Thymus (tissue), 11 donors: ENCODE results near the gene TOMM20. TPM values are rescaled to one million over a fixed set of nuclear protein-coding genes. Genes with fewer than 3 reads are reported as not detected.
"Not testable (repeated sequence)": the region's sequence is repeated elsewhere in the genome, so short reads cannot be mapped to it uniquely, and the experiment has no call there.

Experiments used
- DNase-seq, 9 donors: peaks; one replicate each; pipeline ENCODE4 v3.0.0-alpha.2; 2013; ENCODE audit warnings: low spot score in 9 of 9, low read depth in 6 of 9, missing footprints in 1 of 9
- H3K27ac ChIP-seq, 2 donors: one replicate each; pipeline ENCODE4 v1.5.1; 2013; ENCODE audit warnings: control low read depth in 1 of 2, low read depth in 1 of 2, low read length in 1 of 2, mild to moderate bottlenecking in 1 of 2, moderate library complexity in 1 of 2
- H3K27me3 ChIP-seq, 2 donors: one replicate each; pipeline ENCODE4 v1.5.1; 2013; ENCODE audit warnings: low read length in 1 of 2; ENCODE audit not compliant: control insufficient read depth in 2 of 2, insufficient read depth in 1 of 2
- H3K36me3 ChIP-seq, 2 donors: one replicate each; pipeline ENCODE4 v1.5.1; 2013; ENCODE audit warnings: low read length in 1 of 2, mild to moderate bottlenecking in 1 of 2, moderate library complexity in 1 of 2; ENCODE audit not compliant: control insufficient read depth in 2 of 2, insufficient read depth in 2 of 2
- H3K4me1 ChIP-seq, 2 donors: one replicate each; pipeline ENCODE4 v1.5.1; 2013; ENCODE audit warnings: low read length in 2 of 2; ENCODE audit not compliant: control insufficient read depth in 2 of 2, insufficient read depth in 2 of 2
- H3K4me3 ChIP-seq, 2 donors: one replicate each; pipeline ENCODE4 v1.5.1; 2013; ENCODE audit warnings: low read length in 2 of 2, control low read depth in 1 of 2, mild to moderate bottlenecking in 1 of 2
- H3K9me3 ChIP-seq, 2 donors: one replicate each; pipeline ENCODE4 v1.5.1; 2013; ENCODE audit warnings: low read length in 1 of 2, mild to moderate bottlenecking in 1 of 2; ENCODE audit not compliant: control insufficient read depth in 2 of 2, insufficient read depth in 1 of 2
- WGBS: extraction: QIAGEN DNeasy Blood & Tissue Kit; methylation state at CpG from one replicate; pipeline ENCODE4 v1.1.7; 2013; 5-methylcytosine and 5-hydroxymethylcytosine counted together
- polyA plus RNA-seq: library from polyadenylated mRNA; stranded (reverse); fragments of 200-250 nt; gene quantifications from one replicate; pipeline ENCODE4 v1.2.3, GENCODE V29; 2013
- total RNA-seq: library from RNA; stranded (reverse); fragments of 120-200 nt; gene quantifications from one replicate; pipeline ENCODE4 v1.2.4, GENCODE V29; 2013
- donor health status: healthy.

Gene TOMM20
- total and polyA plus RNA-seq, 2 donors: 54.1 to 76.8 TPM

GRCh38 chr1:235159930-235160329, 31.3 kb upstream of the TOMM20 start:
- Histone ChIP-seq H3K4me1 (peaks cover 12 to 14% of the 10 kb centered on the region in 2 donors), H3K4me3 (peak overlapping the region in 1 of 2 donors; percentile 75), H3K36me3 (peaks cover 16 to 41% of the 10 kb centered on the region in 2 donors)
- 96% methylated on average over 9 of the region's 9 CpGs for WGBS
- not testable (repeated sequence) for H3K27me3 ChIP-seq, H3K27ac ChIP-seq, DNase-seq, H3K9me3 ChIP-seq

- not testable (repeated sequence) for H3K4me3 ChIP-seq, H3K27me3 ChIP-seq, H3K27ac ChIP-seq, H3K9me3 ChIP-seq, DNase-seq
- H3K36me3 ChIP-seq: peaks cover 18 to 47% of the 10 kb centered on the region in 2 donors
- peaks cover 12 to 14% of the 10 kb centered on the region in 2 donors for H3K4me1 ChIP-seq
- 99% methylated on average over 9 of the region's 9 CpGs for WGBS
Measured at GRCh38 chr1:235159284-235159683, 30.6 kb upstream of the TOMM20 start.

- Histone ChIP-seq H3K27ac (no peak overlapping the region), H3K4me3 (no peak overlapping the region), H3K9me3 (no peaks in the 10 kb centered on the region), H3K36me3 (peaks cover 24 to 51% of the 10 kb centered on the region in 2 donors), H3K4me1 (peaks cover 12 to 14% of the 10 kb centered on the region in 2 donors), H3K27me3 (no peaks in the 10 kb centered on the region)
- WGBS: 97% methylated on average over 6 of the region's 6 CpGs
- DNase-seq: no peak
Measured at GRCh38 chr1:235158680-235159079, 30.0 kb upstream of the TOMM20 start.

- peaks cover 31 to 65% of the 10 kb centered on the region in 2 donors for H3K36me3 ChIP-seq
- no peaks in the 10 kb centered on the region for H3K27me3 ChIP-seq
- H3K27ac ChIP-seq: no peak overlapping the region
- peaks cover 12 to 14% of the 10 kb centered on the region in 2 donors for H3K4me1 ChIP-seq
- no peak overlapping the region for H3K4me3 ChIP-seq
- DNase-seq: no peak
- 98% methylated on average over 4 of the region's 4 CpGs for WGBS
- H3K9me3 ChIP-seq: no peaks in the 10 kb centered on the region
Measured at GRCh38 chr1:235157150-235157549, 28.5 kb upstream of the TOMM20 start.

- H3K27me3 ChIP-seq: no peaks in the 10 kb centered on the region
- no peaks in the 10 kb centered on the region for H3K9me3 ChIP-seq
- no peak overlapping the region for H3K27ac ChIP-seq
- H3K36me3 ChIP-seq: peaks cover 31 to 68% of the 10 kb centered on the region in 2 donors
- peaks cover 8 to 10% of the 10 kb centered on the region in 2 donors for H3K4me1 ChIP-seq
- no peak overlapping the region for H3K4me3 ChIP-seq
- WGBS: 97% methylated on average over 4 of the region's 4 CpGs
- DNase-seq: no peak
Measured at GRCh38 chr1:235156740-235157139, 28.1 kb upstream of the TOMM20 start.

- WGBS: 97% methylated on average over 3 of the region's 3 CpGs
- H3K27me3 ChIP-seq: no peaks in the 10 kb centered on the region
- DNase-seq: no peak
- peaks cover 6 to 7% of the 10 kb centered on the region in 2 donors for H3K4me1 ChIP-seq
- peaks cover 35 to 73% of the 10 kb centered on the region in 2 donors for H3K36me3 ChIP-seq
- H3K4me3 ChIP-seq: no peak overlapping the region
- H3K27ac ChIP-seq: no peak overlapping the region
- H3K9me3 ChIP-seq: no peaks in the 10 kb centered on the region
Measured at GRCh38 chr1:235156265-235156664, 27.6 kb upstream of the TOMM20 start.

- Histone ChIP-seq H3K4me1 (no peaks in the 10 kb centered on the region), H3K27me3 (no peaks in the 10 kb centered on the region), H3K36me3 (peaks cover 42 to 83% of the 10 kb centered on the region in 2 donors), H3K4me3 (no peak overlapping the region), H3K27ac (no peak overlapping the region), H3K9me3 (no peaks in the 10 kb centered on the region)
- DNase-seq: no peak
Measured at GRCh38 chr1:235152235-235152634, 23.6 kb upstream of the TOMM20 start.

- DNase-seq: no peak
- H3K27ac ChIP-seq: no peak overlapping the region
- H3K36me3 ChIP-seq: peaks cover 45 to 80% of the 10 kb centered on the region in 2 donors
- WGBS: 98% methylated on average over 2 of the region's 2 CpGs
- no peaks in the 10 kb centered on the region for H3K27me3 ChIP-seq
- H3K4me3 ChIP-seq: no peak overlapping the region
- H3K9me3 ChIP-seq: no peaks in the 10 kb centered on the region
- no peaks in the 10 kb centered on the region for H3K4me1 ChIP-seq
Measured at GRCh38 chr1:235151033-235151432, 22.4 kb upstream of the TOMM20 start.

- Histone ChIP-seq H3K4me3 (no peak overlapping the region), H3K27ac (no peak overlapping the region), H3K9me3 (no peaks in the 10 kb centered on the region), H3K27me3 (no peaks in the 10 kb centered on the region), H3K4me1 (no peaks in the 10 kb centered on the region), H3K36me3 (peaks cover 54 to 82% of the 10 kb centered on the region in 2 donors)
- 98% methylated on average over 9 of the region's 9 CpGs for WGBS
- no peak for DNase-seq
Measured at GRCh38 chr1:235149824-235150223, 21.2 kb upstream of the TOMM20 start.

GRCh38 chr1:235147269-235147668, 18.6 kb upstream of the TOMM20 start:
- Histone ChIP-seq H3K4me3 (no peak overlapping the region), H3K4me1 (no peaks in the 10 kb centered on the region), H3K27ac (no peak overlapping the region), H3K9me3 (no peaks in the 10 kb centered on the region), H3K27me3 (no peaks in the 10 kb centered on the region), H3K36me3 (peaks cover 58 to 79% of the 10 kb centered on the region in 2 donors)
- WGBS: 98% methylated on average over 4 of the region's 4 CpGs
- DNase-seq: no peak
